HEK293 (cell line): ENCODE data around the gene PRKCA.

Experiments used
- KLF1 ChIP-seq: fragments of 450-650 bp; formaldehyde crosslinking; IDR thresholded peaks from 2 replicates; pipeline ENCODE4 v1.5.1; 2016; ENCODE audit warnings: missing biosample characterization, missing genetic modification characterization
- ZBTB17 ChIP-seq: fragments of 450-650 bp; formaldehyde crosslinking; IDR thresholded peaks from 2 replicates; pipeline ENCODE4 v1.5.1; 2016; ENCODE audit warnings: missing biosample characterization, missing genetic modification characterization
- ZBTB49 ChIP-seq: fragments of 450-650 bp; formaldehyde crosslinking; IDR thresholded peaks from 2 replicates; pipeline ENCODE4 v1.5.1; 2016; ENCODE audit warnings: missing biosample characterization, missing genetic modification characterization, low read depth
- ZNF138 ChIP-seq: fragments of 450-650 bp; formaldehyde crosslinking; IDR thresholded peaks from 2 replicates; pipeline ENCODE4 v1.5.1; 2016; ENCODE audit warnings: missing biosample characterization, missing genetic modification characterization, borderline replicate concordance
- ZNF214 ChIP-seq: fragments of 450-650 bp; formaldehyde crosslinking; IDR thresholded peaks from 2 replicates; pipeline ENCODE4 v1.5.1; 2017; ENCODE audit warnings: missing biosample characterization, mild to moderate bottlenecking, missing genetic modification characterization, borderline replicate concordance
- ZNF274 ChIP-seq, 2 experiments: fragments of 200-500 bp in 1 of 2; fragments of 450-650 bp in 1 of 2; sonication (Bioruptor generic) in 1 of 2; formaldehyde crosslinking in 1 of 2; IDR thresholded peaks; 2 replicates each; pipeline versions ENCODE4 v1.5.1 to v1.6.1; 2014 to 2016; ENCODE audit warnings: borderline replicate concordance in 1 of 2, inconsistent platforms in 1 of 2, low read length in 1 of 2, missing biosample characterization in 1 of 2, missing genetic modification characterization in 1 of 2
- ZNF302 ChIP-seq: fragments of 450-650 bp; formaldehyde crosslinking; IDR thresholded peaks from 2 replicates; pipeline ENCODE4 v1.5.1; 2016; ENCODE audit warnings: missing biosample characterization, missing genetic modification characterization, low read depth
- ZNF362 ChIP-seq: fragments of 450-650 bp; formaldehyde crosslinking; IDR thresholded peaks from 2 replicates; pipeline ENCODE4 v1.5.1; 2016; ENCODE audit warnings: missing biosample characterization, missing genetic modification characterization
- ZNF426 ChIP-seq: fragments of 450-650 bp; formaldehyde crosslinking; IDR thresholded peaks from 2 replicates; pipeline ENCODE4 v1.5.1; 2017; ENCODE audit warnings: missing biosample characterization, missing genetic modification characterization, mild to moderate bottlenecking, inconsistent platforms, moderate library complexity
- ZNF623 ChIP-seq: fragments of 450-650 bp; formaldehyde crosslinking; IDR thresholded peaks from 2 replicates; pipeline ENCODE4 v1.5.1; 2016; ENCODE audit warnings: missing biosample characterization, missing genetic modification characterization
- TF ChIP-seq, protein P1 (sequence below): fragments of 450-650 bp; formaldehyde crosslinking; IDR thresholded peaks from 2 replicates; pipeline ENCODE4 v1.5.1; 2016; ENCODE audit warnings: missing biosample characterization, missing genetic modification characterization

DNA sequence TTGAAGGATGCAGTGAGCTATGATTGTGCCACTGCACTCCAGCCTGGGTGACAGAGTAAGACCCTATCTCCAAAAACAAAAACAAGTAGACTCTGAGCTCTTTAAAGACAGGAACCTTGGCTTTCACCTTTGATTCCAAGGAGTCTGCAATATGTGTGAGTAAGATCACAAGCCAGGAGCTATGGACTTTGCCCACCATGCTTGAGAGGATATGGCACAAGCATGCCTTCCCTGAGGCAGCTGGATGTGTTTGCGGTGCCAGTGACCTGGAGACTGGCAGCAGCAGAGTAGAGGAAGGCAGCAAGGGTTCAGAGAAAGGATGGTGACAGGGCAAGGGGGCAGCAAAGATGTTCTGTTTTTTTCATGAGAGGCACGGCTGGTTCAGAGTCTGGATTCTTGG is 14.5 kb upstream of the PRKCA start:
- TF ChIP-seq ZBTB49 (tag by site-specific recombination) (no peak), ZNF623 (tag by site-specific recombination) (no peak), ZNF362 (no peak), ZNF274 (IDR thresholded peaks at IDR 0.05; ENCODE audit: low read length) (no peak), ZNF274 (tag by site-specific recombination; IDR thresholded peaks at IDR 0.05; ENCODE audit: borderline replicate concordance) (no peak), ZNF138 (no peak), ZNF302 (tag by site-specific recombination) (no peak), ZNF426 (tag by site-specific recombination) (no peak), ZNF214 (no peak), ZBTB17 (tag by site-specific recombination) (no peak), KLF1 (no peak)
- TF ChIP-seq, protein P1, sequence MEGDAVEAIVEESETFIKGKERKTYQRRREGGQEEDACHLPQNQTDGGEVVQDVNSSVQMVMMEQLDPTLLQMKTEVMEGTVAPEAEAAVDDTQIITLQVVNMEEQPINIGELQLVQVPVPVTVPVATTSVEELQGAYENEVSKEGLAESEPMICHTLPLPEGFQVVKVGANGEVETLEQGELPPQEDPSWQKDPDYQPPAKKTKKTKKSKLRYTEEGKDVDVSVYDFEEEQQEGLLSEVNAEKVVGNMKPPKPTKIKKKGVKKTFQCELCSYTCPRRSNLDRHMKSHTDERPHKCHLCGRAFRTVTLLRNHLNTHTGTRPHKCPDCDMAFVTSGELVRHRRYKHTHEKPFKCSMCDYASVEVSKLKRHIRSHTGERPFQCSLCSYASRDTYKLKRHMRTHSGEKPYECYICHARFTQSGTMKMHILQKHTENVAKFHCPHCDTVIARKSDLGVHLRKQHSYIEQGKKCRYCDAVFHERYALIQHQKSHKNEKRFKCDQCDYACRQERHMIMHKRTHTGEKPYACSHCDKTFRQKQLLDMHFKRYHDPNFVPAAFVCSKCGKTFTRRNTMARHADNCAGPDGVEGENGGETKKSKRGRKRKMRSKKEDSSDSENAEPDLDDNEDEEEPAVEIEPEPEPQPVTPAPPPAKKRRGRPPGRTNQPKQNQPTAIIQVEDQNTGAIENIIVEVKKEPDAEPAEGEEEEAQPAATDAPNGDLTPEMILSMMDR (tag by site-specific recombination) = no peak
